Skeletal muscle cell (primary cell): ENCODE measurements around the gene ADAM15.

Experiments
- DNase-seq: peaks from one replicate; pipeline ENCODE4 v3.0.0-alpha.2; 2010; ENCODE audit warnings: low read depth
- H3K4me3 ChIP-seq: 2 replicates; pipeline ENCODE4 v1.5.1; 2011; ENCODE audit warnings: low read depth, mild to moderate bottlenecking, control low read depth, low read length, moderate library complexity

ADAM15 gene

GRCh38 chr1:155050560-155051341 lies at the start of gene ADAM15:
Gene ADAM15 (plus strand): TSS chr1:155051316. CDS start chr1:155051387, 71 bp downstream.
- DNase-seq, result no peak

GRCh38 chr1:155001425-155001674 lies 49.8 kb upstream of the ADAM15 start:
- peak overlapping the region; percentile 66 for H3K4me3 ChIP-seq
- DNase-seq, result no peak

More at GRCh38 chr1:155050560-155051341, at the start of gene ADAM15:
- peak within 1 kb of the TSS; percentile 83 for H3K4me3 ChIP-seq

GRCh38 chr1:155001675-155002463 lies 49.2 kb upstream of the ADAM15 start:
- H3K4me3 ChIP-seq, result peak overlapping the region; percentile 66
- DNase-seq, result peak; percentile 96

- H3K4me3 ChIP-seq, result peak within 1 kb of the TSS; percentile 85
- DNase-seq, result no peak
These were observed 48.5 kb upstream of the ADAM15 start, which contains the start of gene ZBTB7B for GRCh38 chr1:155002464-155003226. Gene ZBTB7B (plus strand): TSS chr1:155002802. CDS start chr1:155014661, 11,859 bp downstream.

GRCh38 chr1:155003227-155003765 lies 47.8 kb upstream of the ADAM15 start:
- H3K4me3 ChIP-seq, result peak overlapping the region; percentile 85
- no peak for DNase-seq

- DNase-seq, result no peak
- H3K4me3 ChIP-seq, result peak overlapping the region; percentile 85
These were observed 47.3 kb upstream of the ADAM15 start for GRCh38 chr1:155003766-155004351.

GRCh38 chr1:155004352-155005075 lies 46.6 kb upstream of the ADAM15 start:
- DNase-seq, result no peak
- H3K4me3 ChIP-seq, result peak overlapping the region; percentile 85

- no peak overlapping the region for H3K4me3 ChIP-seq
These were observed 45.8 kb upstream of the ADAM15 start for GRCh38 chr1:155005076-155006011.

GRCh38 chr1:155006601-155007101 lies 44.5 kb upstream of the ADAM15 start:
- no peak overlapping the region for H3K4me3 ChIP-seq
- no peak for DNase-seq

More at GRCh38 chr1:155005076-155006011, 45.8 kb upstream of the ADAM15 start:
- no peak for DNase-seq

- no peak for DNase-seq
- no peak overlapping the region for H3K4me3 ChIP-seq
These were observed 43.8 kb upstream of the ADAM15 start for GRCh38 chr1:155007251-155007828.

GRCh38 chr1:155008015-155008941 lies 42.8 kb upstream of the ADAM15 start:
- no peak overlapping the region for H3K4me3 ChIP-seq
- no peak for DNase-seq

- H3K4me3 ChIP-seq, result no peak overlapping the region
- DNase-seq, result no peak
These were observed 41.9 kb upstream of the ADAM15 start for GRCh38 chr1:155009221-155009711.

- no peak overlapping the region for H3K4me3 ChIP-seq
- DNase-seq, result no peak
These were observed 41.4 kb upstream of the ADAM15 start for GRCh38 chr1:155009742-155010141.

GRCh38 chr1:155010211-155010918 lies 40.8 kb upstream of the ADAM15 start:
- H3K4me3 ChIP-seq, result no peak overlapping the region
- no peak for DNase-seq

- no peak for DNase-seq
- no peak overlapping the region for H3K4me3 ChIP-seq
These were observed 40.1 kb upstream of the ADAM15 start for GRCh38 chr1:155011004-155011416.
